WI38 (cell line): ENCODE data around the gene NFIC.
"Not testable (repeated sequence)": the region's sequence is repeated elsewhere in the genome, so short reads cannot be mapped to it uniquely, and the experiment has no call there.

ENCODE experiments used
- H3K4me3 ChIP-seq: 2 replicates; pipeline ENCODE4 v1.5.1; 2011; ENCODE audit warnings: low read depth, mild to moderate bottlenecking, control low read depth, low read length
- TF ChIP-seq, protein P1 (sequence below): IDR thresholded peaks from 2 replicates; pipeline ENCODE4 v1.5.1; 2012; ENCODE audit warnings: low read depth, mild to moderate bottlenecking, control low read depth, low read length

The NFIC gene

GRCh38 chr19:3340340-3340739, 26.0 kb upstream of the NFIC start:
- TF ChIP-seq, protein P1, sequence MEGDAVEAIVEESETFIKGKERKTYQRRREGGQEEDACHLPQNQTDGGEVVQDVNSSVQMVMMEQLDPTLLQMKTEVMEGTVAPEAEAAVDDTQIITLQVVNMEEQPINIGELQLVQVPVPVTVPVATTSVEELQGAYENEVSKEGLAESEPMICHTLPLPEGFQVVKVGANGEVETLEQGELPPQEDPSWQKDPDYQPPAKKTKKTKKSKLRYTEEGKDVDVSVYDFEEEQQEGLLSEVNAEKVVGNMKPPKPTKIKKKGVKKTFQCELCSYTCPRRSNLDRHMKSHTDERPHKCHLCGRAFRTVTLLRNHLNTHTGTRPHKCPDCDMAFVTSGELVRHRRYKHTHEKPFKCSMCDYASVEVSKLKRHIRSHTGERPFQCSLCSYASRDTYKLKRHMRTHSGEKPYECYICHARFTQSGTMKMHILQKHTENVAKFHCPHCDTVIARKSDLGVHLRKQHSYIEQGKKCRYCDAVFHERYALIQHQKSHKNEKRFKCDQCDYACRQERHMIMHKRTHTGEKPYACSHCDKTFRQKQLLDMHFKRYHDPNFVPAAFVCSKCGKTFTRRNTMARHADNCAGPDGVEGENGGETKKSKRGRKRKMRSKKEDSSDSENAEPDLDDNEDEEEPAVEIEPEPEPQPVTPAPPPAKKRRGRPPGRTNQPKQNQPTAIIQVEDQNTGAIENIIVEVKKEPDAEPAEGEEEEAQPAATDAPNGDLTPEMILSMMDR, result no peak

GRCh38 chr19:3342246-3342645, 24.1 kb upstream of the NFIC start:
- TF ChIP-seq, protein P1, result no peak
- no peak overlapping the region for H3K4me3 ChIP-seq

More at GRCh38 chr19:3340340-3340739, 26.0 kb upstream of the NFIC start:
- no peak overlapping the region for H3K4me3 ChIP-seq

- not testable (repeated sequence) for H3K4me3 ChIP-seq
Observed at GRCh38 chr19:3342962-3343361, 23.4 kb upstream of the NFIC start.

DNA sequence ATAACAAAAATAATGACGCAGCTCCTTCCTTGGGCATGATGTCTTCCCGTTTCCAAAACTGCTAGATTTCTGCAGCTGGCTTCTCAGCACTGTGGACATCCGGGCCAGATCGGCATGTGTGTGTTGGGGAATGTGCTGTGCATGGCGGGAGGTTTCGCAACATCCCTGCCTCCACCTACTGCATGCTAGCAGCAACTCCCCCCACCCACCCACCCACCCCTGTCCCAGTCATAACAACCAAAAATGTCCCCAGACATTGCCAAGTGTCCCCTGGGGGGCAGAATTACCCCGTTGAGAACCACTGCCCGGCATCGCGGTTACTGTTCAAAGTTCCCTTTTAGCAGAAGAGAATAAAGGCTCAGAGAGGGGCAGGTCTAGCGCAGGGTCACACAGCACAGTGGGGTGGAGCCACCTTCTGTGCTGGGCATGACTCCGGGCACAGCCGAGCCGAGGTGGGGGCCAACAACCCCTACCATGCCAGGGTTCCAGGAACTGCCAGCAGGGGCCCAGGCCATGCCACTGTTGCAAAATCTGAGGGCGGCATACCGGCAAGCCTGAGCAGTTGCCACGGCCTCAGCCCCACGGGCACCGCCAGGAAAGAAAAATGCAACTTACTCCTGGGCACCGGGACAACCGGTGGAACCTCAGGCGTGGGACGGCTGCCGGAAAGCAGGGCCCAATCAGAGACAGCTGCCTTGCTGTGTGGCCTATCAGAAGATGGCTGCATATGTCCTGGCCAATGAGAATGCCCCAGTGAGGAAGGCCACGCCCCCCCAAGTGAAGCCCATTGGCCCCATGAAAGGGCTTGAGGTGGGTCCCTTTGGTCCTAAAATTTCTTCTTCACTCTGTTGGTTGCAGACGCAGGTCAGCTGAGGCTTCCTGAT, 22.5 kb upstream of the NFIC start:
- H3K4me3 ChIP-seq, result no peak overlapping the region
- TF ChIP-seq, protein P1, result no peak

GRCh38 chr19:3344608-3345598, 21.5 kb upstream of the NFIC start:
- TF ChIP-seq, protein P1, result no peak

GRCh38 chr19:3345850-3346460, 20.4 kb upstream of the NFIC start:
- TF ChIP-seq, protein P1, result no peak
- H3K4me3 ChIP-seq, result no peak overlapping the region

More at GRCh38 chr19:3344608-3345598, 21.5 kb upstream of the NFIC start:
- no peak overlapping the region for H3K4me3 ChIP-seq

- H3K4me3 ChIP-seq, result peak overlapping the region; percentile 5; the same call in 1 of the 2 replicates
- TF ChIP-seq, protein P1, result no peak
Observed at GRCh38 chr19:3346677-3347353, 19.6 kb upstream of the NFIC start.
